ENCODE measurements around the gene DENND6A.

DENND6A gene

GRCh38 chr3:57689367-57690053 is 3.4 kb downstream of the DENND6A start:
- Histone ChIP-seq H2AFZ (no peak overlapping the region), H3K9ac (no peak overlapping the region), H3K79me2 (peaks cover 32% of the 10 kb centered on the region), H3K9me3 (ENCODE audit: control insufficient read depth, low read length) (no peaks in the 10 kb centered on the region), H3K4me1 (peaks cover 3% of the 10 kb centered on the region), H3K4me2 (ENCODE audit: low read length) (no peak overlapping the region), H3K27me3 (ENCODE audit: control insufficient read depth, insufficient read depth, low read length) (no peaks in the 10 kb centered on the region), H3K27ac (no peak overlapping the region), H3K36me3 (ENCODE audit: control insufficient read depth, insufficient read depth, low read length) (no peaks in the 10 kb centered on the region), H3K4me3 (ENCODE audit: low read depth, low read length) (no peak overlapping the region)
- no peak for TF ChIP-seq CTCF (IDR thresholded peaks at IDR 0.05)

GRCh38 chr3:57688291-57688690 is 4.6 kb downstream of the DENND6A start:
- H3K4me1 ChIP-seq, result peaks cover 3% of the 10 kb centered on the region
- H3K27ac ChIP-seq, result no peak overlapping the region
- TF ChIP-seq CTCF (IDR thresholded peaks at IDR 0.05), result no peak
- H3K4me2 ChIP-seq (ENCODE audit: low read length), result no peak overlapping the region
- H3K9me3 ChIP-seq (ENCODE audit: control insufficient read depth, low read length), result no peaks in the 10 kb centered on the region
- H3K79me2 ChIP-seq, result peaks cover 37% of the 10 kb centered on the region
- no peak overlapping the region for H3K4me3 ChIP-seq (ENCODE audit: low read depth, low read length)
- no peaks in the 10 kb centered on the region for H3K27me3 ChIP-seq (ENCODE audit: control insufficient read depth, insufficient read depth, low read length)
- H3K36me3 ChIP-seq (ENCODE audit: control insufficient read depth, insufficient read depth, low read length), result no peaks in the 10 kb centered on the region
- no peak overlapping the region for H2AFZ ChIP-seq
- no peak overlapping the region for H3K9ac ChIP-seq

- Histone ChIP-seq H3K27ac (no peak overlapping the region), H2AFZ (no peak overlapping the region), H3K79me2 (peaks cover 34% of the 10 kb centered on the region)
Measured at GRCh38 chr3:57683286-57683685, 9.6 kb downstream of the DENND6A start.

DNA sequence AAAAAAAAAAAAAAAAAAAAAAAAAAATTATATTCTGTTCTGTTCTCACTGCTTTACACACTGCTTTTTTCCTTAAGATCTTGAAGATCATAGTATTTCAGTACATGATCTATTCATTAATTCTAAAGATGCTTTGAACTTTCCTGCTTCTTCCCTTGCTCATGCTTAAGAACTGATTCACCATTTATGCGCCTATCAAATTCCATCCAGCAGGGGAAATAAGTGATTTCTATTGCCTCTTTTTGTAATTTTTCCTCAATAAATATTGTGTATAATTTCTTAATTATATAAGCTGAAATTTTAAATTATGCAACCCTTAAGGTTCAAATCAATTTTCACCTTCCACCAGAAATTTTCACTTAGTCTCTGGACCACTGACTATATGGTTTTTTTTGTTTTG is 10.6 kb downstream of the DENND6A start:
- Histone ChIP-seq H3K4me2 (ENCODE audit: low read length) (no peak overlapping the region), H2AFZ (no peak overlapping the region), H3K4me3 (ENCODE audit: low read depth, low read length) (no peak overlapping the region), H3K27me3 (ENCODE audit: control insufficient read depth, insufficient read depth, low read length) (no peaks in the 10 kb centered on the region), H3K4me1 (no peaks in the 10 kb centered on the region), H3K36me3 (ENCODE audit: control insufficient read depth, insufficient read depth, low read length) (no peaks in the 10 kb centered on the region), H3K79me2 (peaks cover 29% of the 10 kb centered on the region), H3K27ac (no peak overlapping the region), H3K9me3 (ENCODE audit: control insufficient read depth, low read length) (no peaks in the 10 kb centered on the region), H3K9ac (no peak overlapping the region)
- no peak for TF ChIP-seq CTCF (IDR thresholded peaks at IDR 0.05)

More at GRCh38 chr3:57683286-57683685, 9.6 kb downstream of the DENND6A start:
- H3K36me3 ChIP-seq (ENCODE audit: control insufficient read depth, insufficient read depth, low read length), result no peaks in the 10 kb centered on the region
- no peak overlapping the region for H3K4me3 ChIP-seq (ENCODE audit: low read depth, low read length)
- TF ChIP-seq CTCF (IDR thresholded peaks at IDR 0.05), result no peak
- H3K9me3 ChIP-seq (ENCODE audit: control insufficient read depth, low read length), result no peaks in the 10 kb centered on the region
- no peaks in the 10 kb centered on the region for H3K27me3 ChIP-seq (ENCODE audit: control insufficient read depth, insufficient read depth, low read length)
- H3K9ac ChIP-seq, result no peak overlapping the region
- no peaks in the 10 kb centered on the region for H3K4me1 ChIP-seq
- H3K4me2 ChIP-seq (ENCODE audit: low read length), result no peak overlapping the region

GRCh38 chr3:57681691-57682090 is 11.2 kb downstream of the DENND6A start:
- TF ChIP-seq CTCF (IDR thresholded peaks at IDR 0.05), result no peak
- H3K4me3 ChIP-seq (ENCODE audit: low read depth, low read length), result no peak overlapping the region
- H3K4me1 ChIP-seq, result no peaks in the 10 kb centered on the region
- no peak overlapping the region for H2AFZ ChIP-seq
- no peak overlapping the region for H3K9ac ChIP-seq
- peaks cover 24% of the 10 kb centered on the region for H3K79me2 ChIP-seq
- no peak overlapping the region for H3K4me2 ChIP-seq (ENCODE audit: low read length)
- H3K27ac ChIP-seq, result no peak overlapping the region
- H3K9me3 ChIP-seq (ENCODE audit: control insufficient read depth, low read length), result no peaks in the 10 kb centered on the region
- no peaks in the 10 kb centered on the region for H3K27me3 ChIP-seq (ENCODE audit: control insufficient read depth, insufficient read depth, low read length)
- H3K36me3 ChIP-seq (ENCODE audit: control insufficient read depth, insufficient read depth, low read length), result no peaks in the 10 kb centered on the region
